OCI-LY7 (cell line): ENCODE data around the gene PAPLN. TPM values are rescaled to one million over a fixed set of nuclear protein-coding genes. Genes with fewer than 3 reads are reported as not detected.

ENCODE experiments used
- BruUV-seq: library from RNA; stranded (reverse); fragments of 400-500 nt; replicated peaks from 2 replicates; lab custom pipeline; 2021; lab: Mats Ljungman, UMichigan
- CTCF ChIA-PET: fragments of 300-600 bp; sonication (Branson Sonifier 250); formaldehyde crosslinking; loops from one replicate; lab custom pipeline; 2022; ENCODE audit warnings: antibody characterized with exemption; ENCODE audit not compliant: unreplicated experiment; lab: Charles Lee
- POLR2A ChIA-PET: fragments of 300-600 bp; sonication (Branson Sonifier 250); formaldehyde crosslinking; loops from one replicate; lab custom pipeline; 2022; ENCODE audit warnings: antibody characterized with exemption; lab: Charles Lee
- DNase-seq: peaks from one replicate; pipeline ENCODE4 v3.0.0-alpha.2; 2015; ENCODE audit warnings: low spot score
- H2AFZ ChIP-seq: fragments of 200-600 bp; sonication (generic), shearing (Covaris generic); 2 replicates; pipeline ENCODE4 v1.6.1; 2014; ENCODE audit warnings: mild to moderate bottlenecking, antibody characterized with exemption, low read length, moderate library complexity
- H3K27ac ChIP-seq: fragments of 200-600 bp; sonication (generic); 2 replicates; pipeline ENCODE4 v1.5.1; 2014; ENCODE audit warnings: mixed run types, low read depth, mild to moderate bottlenecking, moderate library complexity, low read length, inconsistent platforms; ENCODE audit not compliant: poor library complexity, severe bottlenecking
- H3K36me3 ChIP-seq: fragments of 200-600 bp; sonication (generic); 2 replicates; pipeline ENCODE4 v1.6.1; 2014; ENCODE audit warnings: mild to moderate bottlenecking, antibody characterized with exemption, low read length, moderate library complexity, mixed read lengths; ENCODE audit not compliant: insufficient read depth
- H3K4me1 ChIP-seq: fragments of 200-600 bp; sonication (generic); 2 replicates; pipeline ENCODE4 v1.5.1; 2014; ENCODE audit warnings: mild to moderate bottlenecking, low read length; ENCODE audit not compliant: insufficient read depth, poor library complexity, severe bottlenecking
- H3K4me2 ChIP-seq: fragments of 200-600 bp; sonication (generic); 2 replicates; pipeline ENCODE4 v1.6.1; 2014; ENCODE audit warnings: mild to moderate bottlenecking, low read length
- H3K4me3 ChIP-seq: fragments of 200-600 bp; sonication (generic); 2 replicates; pipeline ENCODE4 v1.5.1; 2014; ENCODE audit warnings: mild to moderate bottlenecking, low read depth, low read length; ENCODE audit not compliant: poor library complexity, severe bottlenecking
- H3K79me2 ChIP-seq: fragments of 200-600 bp; sonication (generic); 2 replicates; pipeline ENCODE4 v1.6.1; 2016; ENCODE audit warnings: low read depth, mild to moderate bottlenecking, low read length, moderate library complexity, mixed read lengths; ENCODE audit not compliant: insufficient read depth
- H3K9me2 ChIP-seq: fragments of 200-600 bp; sonication (generic); 2 replicates; pipeline ENCODE4 v1.6.1; 2016; ENCODE audit warnings: mild to moderate bottlenecking, low read length, mixed read lengths; ENCODE audit not compliant: insufficient read depth
- H3K9me3 ChIP-seq: fragments of 200-600 bp; sonication (generic); 2 replicates; pipeline ENCODE4 v1.6.1; 2014; ENCODE audit warnings: mild to moderate bottlenecking, mixed run types, low read length, mixed read lengths
- H4K20me1 ChIP-seq: fragments of 200-600 bp; sonication (generic); 2 replicates; pipeline ENCODE4 v1.6.1; 2014; ENCODE audit warnings: mild to moderate bottlenecking, antibody characterized with exemption, low read length, moderate library complexity, mixed read lengths; ENCODE audit not compliant: insufficient read depth
- EZH2phosphoT487 ChIP-seq: fragments of 200-600 bp; sonication (generic); IDR thresholded peaks from 2 replicates; pipeline ENCODE4 v1.6.1; 2018; ENCODE audit warnings: low read depth, borderline replicate concordance, mild to moderate bottlenecking, mixed run types, antibody characterized with exemption, low read length, moderate library complexity, mixed read lengths
- intact Hi-C: fragments of 100-400 bp; cut with micrococcal nuclease; formaldehyde crosslinking; loops from one replicate; pipeline ENCODE4 v1.10.0; 2022; ENCODE audit not compliant: unreplicated experiment
- total RNA-seq, 2 experiments: library from RNA; depleted of rRNA in 1 of 2; stranded (reverse); fragments of >200 nt in 1 of 2; shearing (Covaris generic) in 1 of 2; gene quantifications; 2 replicates each; pipeline ENCODE4 v1.2.3, GENCODE V29; 2014 to 2022
- TF ChIP-seq, protein P1 (sequence below): fragments of 200-600 bp; sonication (generic); conservative IDR thresholded peaks from 2 replicates; pipeline ENCODE4 v1.5.1; 2014; ENCODE audit warnings: mild to moderate bottlenecking, antibody characterized with exemption, low read length, moderate library complexity, mixed read lengths

Gene PAPLN
- total RNA-seq, 2 experiments from 2014 or later, result 4.0 to 9.0 TPM

DNA sequence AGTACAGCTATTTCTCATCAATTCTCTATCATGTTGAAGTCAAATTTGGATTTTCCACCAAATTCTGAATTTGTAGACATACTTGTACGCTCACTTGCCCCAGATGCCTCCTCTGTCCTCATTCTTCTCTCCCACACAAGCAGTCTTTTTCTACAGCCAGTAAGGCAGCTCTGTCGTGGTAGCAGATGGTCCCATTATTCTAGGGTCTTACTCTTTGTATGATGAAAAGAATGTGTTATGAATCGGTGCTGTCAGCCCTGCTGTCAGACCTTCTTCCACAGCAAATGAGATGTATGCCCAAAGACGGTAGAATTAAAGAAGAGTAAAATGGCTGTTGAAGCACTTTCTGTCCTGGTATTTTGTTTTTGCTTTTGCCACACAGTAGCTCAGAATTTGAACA lies 17.2 kb upstream of the PAPLN start:
- H3K9me2 ChIP-seq, result no peaks in the 10 kb centered on the region
- no peaks in the 10 kb centered on the region for H3K79me2 ChIP-seq
- CTCF ChIA-PET, result no interaction called here
- H3K4me1 ChIP-seq, result peaks cover 11% of the 10 kb centered on the region
- H3K36me3 ChIP-seq, result peaks cover 48% of the 10 kb centered on the region
- TF ChIP-seq, protein P1, sequence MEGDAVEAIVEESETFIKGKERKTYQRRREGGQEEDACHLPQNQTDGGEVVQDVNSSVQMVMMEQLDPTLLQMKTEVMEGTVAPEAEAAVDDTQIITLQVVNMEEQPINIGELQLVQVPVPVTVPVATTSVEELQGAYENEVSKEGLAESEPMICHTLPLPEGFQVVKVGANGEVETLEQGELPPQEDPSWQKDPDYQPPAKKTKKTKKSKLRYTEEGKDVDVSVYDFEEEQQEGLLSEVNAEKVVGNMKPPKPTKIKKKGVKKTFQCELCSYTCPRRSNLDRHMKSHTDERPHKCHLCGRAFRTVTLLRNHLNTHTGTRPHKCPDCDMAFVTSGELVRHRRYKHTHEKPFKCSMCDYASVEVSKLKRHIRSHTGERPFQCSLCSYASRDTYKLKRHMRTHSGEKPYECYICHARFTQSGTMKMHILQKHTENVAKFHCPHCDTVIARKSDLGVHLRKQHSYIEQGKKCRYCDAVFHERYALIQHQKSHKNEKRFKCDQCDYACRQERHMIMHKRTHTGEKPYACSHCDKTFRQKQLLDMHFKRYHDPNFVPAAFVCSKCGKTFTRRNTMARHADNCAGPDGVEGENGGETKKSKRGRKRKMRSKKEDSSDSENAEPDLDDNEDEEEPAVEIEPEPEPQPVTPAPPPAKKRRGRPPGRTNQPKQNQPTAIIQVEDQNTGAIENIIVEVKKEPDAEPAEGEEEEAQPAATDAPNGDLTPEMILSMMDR, result no peak
- no peak for TF ChIP-seq EZH2phosphoT487
- no peak overlapping the region for H3K27ac ChIP-seq
- intact Hi-C loops, result no loop called here
- no TSS peak for BruUV-seq
- POLR2A ChIA-PET, result interaction anchor here (0.6 to 1.2 kb wide), 4 partner anchors 11 to 295 kb away, joined by 3 to 5 read pairs (median 4); no protein-coding TSS in a partner anchor
- no peak overlapping the region for H3K4me3 ChIP-seq
- H2AFZ ChIP-seq, result no peak overlapping the region
- no peak overlapping the region for H3K4me2 ChIP-seq
- no peak for DNase-seq
- no peaks in the 10 kb centered on the region for H4K20me1 ChIP-seq
- no peaks in the 10 kb centered on the region for H3K9me3 ChIP-seq

DNA sequence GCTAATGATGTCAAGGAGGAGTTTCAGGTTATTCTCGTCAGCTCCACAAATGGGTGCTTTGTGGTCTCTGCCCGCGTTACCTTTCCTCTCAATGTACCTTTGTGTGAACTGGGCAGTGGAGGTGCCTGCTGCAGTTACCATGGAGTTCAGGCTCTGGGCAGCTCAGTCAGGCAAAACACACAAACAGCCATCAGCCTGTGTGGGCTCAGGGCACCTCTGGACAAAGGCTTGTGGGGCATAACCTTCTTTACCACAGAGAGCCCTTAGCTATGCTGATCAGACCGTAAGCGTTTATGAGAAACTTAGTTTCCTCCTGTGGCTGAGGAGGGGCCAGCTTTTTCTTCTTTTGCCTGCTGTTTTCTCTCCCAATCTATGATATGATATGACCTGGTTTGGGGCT lies 16.7 kb upstream of the PAPLN start:
- TF ChIP-seq, protein P1, result no peak
- TF ChIP-seq EZH2phosphoT487, result no peak
- Histone ChIP-seq H3K9me3 (no peaks in the 10 kb centered on the region), H3K4me1 (peaks cover 11% of the 10 kb centered on the region), H3K27ac (no peak overlapping the region), H3K9me2 (no peaks in the 10 kb centered on the region), H3K4me3 (no peak overlapping the region), H4K20me1 (no peaks in the 10 kb centered on the region), H3K4me2 (no peak overlapping the region), H2AFZ (no peak overlapping the region), H3K36me3 (peaks cover 48% of the 10 kb centered on the region), H3K79me2 (no peaks in the 10 kb centered on the region)
- ChIA-PET CTCF (no interaction called here), POLR2A (interaction anchor here (0.6 to 1.2 kb wide), 3 partner anchors 12 to 123 kb away, joined by 3 to 5 read pairs (median 5); no protein-coding TSS in a partner anchor)
- no TSS peak for BruUV-seq
- intact Hi-C loops, result no loop called here
- no peak for DNase-seq

DNA sequence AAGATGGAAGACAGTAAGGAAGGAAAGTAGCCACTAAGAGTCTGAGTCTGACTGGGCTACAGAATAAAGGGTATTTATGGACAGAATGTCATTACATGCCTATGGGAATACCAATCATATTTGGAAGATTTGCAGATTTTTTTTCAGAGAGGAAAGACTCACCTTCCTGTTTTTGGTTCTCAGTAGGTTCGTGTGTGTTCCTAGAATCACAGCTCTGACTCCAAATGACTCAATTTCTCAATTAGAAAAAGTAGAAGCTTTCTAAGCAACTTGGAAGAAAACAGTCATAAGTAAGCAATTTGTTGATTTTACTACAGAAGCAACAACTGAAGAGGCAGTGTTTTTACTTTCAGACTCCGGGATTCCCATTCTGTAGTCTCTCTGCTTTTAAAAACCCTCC lies 15.4 kb upstream of the PAPLN start:
- no peak overlapping the region for H3K4me3 ChIP-seq
- CTCF ChIA-PET, result no interaction called here
- no peaks in the 10 kb centered on the region for H3K9me3 ChIP-seq
- DNase-seq, result no peak
- no TSS peak for BruUV-seq
- no peak overlapping the region for H2AFZ ChIP-seq
- TF ChIP-seq, protein P1, result no peak
- no peak for TF ChIP-seq EZH2phosphoT487
- H3K4me2 ChIP-seq, result no peak overlapping the region
- intact Hi-C loops, result no loop called here
- H3K4me1 ChIP-seq, result peaks cover 11% of the 10 kb centered on the region
- H3K79me2 ChIP-seq, result no peaks in the 10 kb centered on the region
- POLR2A ChIA-PET, result interaction anchor here (1.0 to 1.4 kb wide), 2 partner anchors 9 to 52 kb away, joined by 3 to 5 read pairs; no protein-coding TSS in a partner anchor
- H3K27ac ChIP-seq, result no peak overlapping the region
- no peaks in the 10 kb centered on the region for H3K9me2 ChIP-seq
- H4K20me1 ChIP-seq, result no peaks in the 10 kb centered on the region
- H3K36me3 ChIP-seq, result peaks cover 46% of the 10 kb centered on the region
